ENCODE data around the gene C1RL.

The C1RL gene

DNA sequence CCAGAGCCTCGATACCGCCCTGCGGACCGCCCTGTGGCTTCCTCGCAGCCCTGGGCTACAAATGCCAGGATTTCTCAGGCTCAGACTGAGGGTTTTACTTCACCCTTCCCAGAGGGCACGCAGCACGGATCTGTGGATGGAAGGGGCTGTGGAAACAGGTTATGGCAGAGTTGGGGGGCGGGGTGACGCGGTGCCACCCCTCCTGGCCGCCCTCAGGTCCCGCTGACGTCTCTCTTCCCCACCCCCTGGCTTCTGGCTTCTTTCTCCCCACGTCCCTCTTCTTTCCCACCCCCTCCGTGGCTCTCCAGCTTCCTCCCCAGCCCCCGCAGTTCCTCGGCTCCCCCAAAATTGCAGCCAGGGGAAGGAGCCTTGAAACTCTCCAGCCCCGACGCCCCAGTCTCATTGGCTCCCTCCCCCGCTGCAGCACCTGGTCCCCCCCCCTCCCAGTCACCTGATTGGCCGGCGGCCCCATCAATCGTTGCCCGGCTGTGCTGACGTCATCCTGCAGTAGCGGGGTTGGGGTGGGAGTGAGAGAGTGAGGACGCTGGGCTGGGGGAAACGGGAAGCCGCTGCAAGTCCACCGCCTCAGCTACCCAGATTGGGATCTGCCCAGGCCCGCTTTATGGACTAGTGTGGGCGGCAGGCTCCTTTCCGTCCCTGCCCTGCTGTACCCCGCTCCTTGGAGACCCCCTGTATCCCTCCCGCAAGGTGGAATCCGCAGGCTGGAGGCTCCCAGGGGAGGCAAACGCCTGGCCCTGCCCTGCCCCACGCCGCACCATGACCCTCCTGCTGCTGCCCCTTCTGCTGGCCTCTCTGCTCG lies 21.1 kb upstream of the C1RL start, which contains the start of gene CLSTN3:
Gene CLSTN3, plus strand, starts transcription at position 500 of the 820 bp plus-strand sequence. Its CDS starts 278 bp downstream, at position 778.
- peak; percentile 98 for DNase-seq (ENCODE audit: insufficient read length, low spot score)
- FAIRE-seq, result no peak
- TF ChIP-seq POLR2A (IDR thresholded peaks at IDR 0.05; ENCODE audit: low read depth, low read length), result no peak

DNA sequence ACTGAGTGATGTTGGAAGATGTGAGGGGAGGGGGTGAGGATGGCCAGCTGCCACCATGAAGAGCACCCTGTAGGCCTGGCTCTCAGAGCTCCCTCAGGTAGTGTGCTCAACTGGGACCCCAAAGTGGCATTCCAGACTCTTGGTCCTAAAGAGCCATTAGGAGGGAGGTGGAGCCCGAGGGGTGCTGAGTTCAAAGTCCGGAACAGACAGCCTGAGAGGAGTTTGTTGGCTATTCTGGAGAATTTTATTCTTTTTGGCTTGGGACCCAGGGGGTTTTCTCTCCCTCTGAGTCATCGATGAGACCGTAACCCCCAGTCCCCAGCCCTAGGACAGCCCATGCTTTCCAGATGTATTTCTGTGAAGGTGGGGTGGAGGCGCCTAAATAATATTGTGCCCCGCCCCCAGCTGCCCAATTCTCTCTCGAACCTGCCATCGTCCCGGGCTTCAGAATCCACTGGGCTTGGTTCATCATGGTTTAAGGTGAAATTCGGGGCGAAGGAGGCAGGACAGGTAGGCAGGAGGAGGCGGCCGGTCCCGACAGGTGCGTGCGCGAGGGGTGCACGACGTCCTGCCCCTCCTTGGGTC lies 20.4 kb upstream of the C1RL start:
- TF ChIP-seq POLR2A (IDR thresholded peaks at IDR 0.05; ENCODE audit: low read depth, low read length), result no peak
- DNase-seq (ENCODE audit: insufficient read length, low spot score) (no peak), FAIRE-seq (no peak)

GRCh38 chr12:7128681-7129286 lies 19.8 kb upstream of the C1RL start, which contains the start of gene RBP5:
Gene RBP5, minus strand, starts transcription at chr12:7128889. Its CDS starts 114 bp downstream, at chr12:7128775.
- no peak for DNase-seq (ENCODE audit: insufficient read length, low spot score)
- TF ChIP-seq POLR2A (IDR thresholded peaks at IDR 0.05; ENCODE audit: low read depth, low read length), result no peak
- FAIRE-seq, result no peak

DNA sequence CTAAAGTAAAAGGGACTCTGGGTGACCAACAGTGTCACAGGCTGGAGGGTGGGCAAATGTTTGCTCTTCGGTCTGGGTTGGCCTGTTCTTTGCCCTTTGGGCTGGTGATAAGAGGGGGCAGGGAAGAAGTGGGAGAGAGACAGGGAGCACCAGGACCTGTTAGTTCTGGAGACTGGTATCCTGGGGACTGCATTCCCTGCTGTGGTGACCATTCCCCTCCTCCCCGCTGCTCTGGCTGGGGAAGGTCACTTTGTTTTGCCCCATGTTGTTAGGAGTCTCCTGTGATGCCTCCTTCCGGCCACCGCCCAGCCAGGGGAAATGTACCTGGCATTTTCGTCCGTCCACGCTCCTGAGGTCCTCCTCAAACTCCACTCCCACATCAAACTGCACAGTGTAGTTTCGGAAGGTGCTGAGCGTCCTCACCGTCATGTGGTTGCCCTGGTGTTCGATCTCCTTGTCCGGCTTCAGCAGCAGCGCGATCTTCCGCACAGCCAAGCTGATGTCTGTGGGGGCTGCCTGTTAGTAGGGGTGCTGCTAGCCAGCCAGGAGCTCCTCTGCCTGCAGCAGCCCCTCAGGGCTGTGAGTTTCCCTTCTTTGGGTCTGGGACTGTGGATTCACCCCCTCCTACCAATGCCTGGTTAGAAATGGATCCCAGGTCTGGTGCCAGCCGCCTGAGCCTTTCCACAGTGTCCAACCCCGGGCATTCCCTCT lies 19.1 kb upstream of the C1RL start:
- DNase-seq (ENCODE audit: insufficient read length, low spot score) (no peak), FAIRE-seq (no peak)
- TF ChIP-seq POLR2A (IDR thresholded peaks at IDR 0.05; ENCODE audit: low read depth, low read length), result no peak

DNA sequence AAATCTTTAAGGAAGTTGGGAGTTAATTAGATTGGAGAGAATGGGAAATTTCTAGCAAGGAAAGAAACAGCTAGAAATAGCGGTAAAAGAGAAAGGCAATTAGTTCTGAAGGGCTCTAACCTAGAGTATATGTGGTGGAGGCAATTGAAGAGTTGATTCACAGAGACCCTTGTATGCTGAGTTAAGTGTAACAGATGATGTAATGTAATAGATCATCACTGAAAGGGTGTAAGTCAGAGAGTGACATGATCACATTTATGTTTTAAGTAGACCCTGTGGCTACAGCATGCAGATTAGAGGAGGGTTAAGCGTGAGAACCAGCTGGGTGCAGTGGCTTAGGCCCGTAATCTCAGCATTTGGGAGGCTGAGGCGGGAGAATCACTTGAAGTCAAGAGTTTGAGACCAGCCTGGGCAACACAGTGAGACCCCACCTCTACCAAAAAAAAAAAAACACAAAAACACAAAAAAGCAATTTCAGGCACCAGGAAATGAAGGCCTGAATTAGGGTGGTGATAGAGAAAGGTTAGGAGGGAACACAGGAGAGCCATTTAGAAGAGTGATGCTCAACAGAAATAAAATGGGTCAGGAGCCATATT lies 16.7 kb upstream of the C1RL start:
- no peak for FAIRE-seq
- no peak for DNase-seq (ENCODE audit: insufficient read length, low spot score)
- no peak for TF ChIP-seq POLR2A (IDR thresholded peaks at IDR 0.05; ENCODE audit: low read depth, low read length)

DNA sequence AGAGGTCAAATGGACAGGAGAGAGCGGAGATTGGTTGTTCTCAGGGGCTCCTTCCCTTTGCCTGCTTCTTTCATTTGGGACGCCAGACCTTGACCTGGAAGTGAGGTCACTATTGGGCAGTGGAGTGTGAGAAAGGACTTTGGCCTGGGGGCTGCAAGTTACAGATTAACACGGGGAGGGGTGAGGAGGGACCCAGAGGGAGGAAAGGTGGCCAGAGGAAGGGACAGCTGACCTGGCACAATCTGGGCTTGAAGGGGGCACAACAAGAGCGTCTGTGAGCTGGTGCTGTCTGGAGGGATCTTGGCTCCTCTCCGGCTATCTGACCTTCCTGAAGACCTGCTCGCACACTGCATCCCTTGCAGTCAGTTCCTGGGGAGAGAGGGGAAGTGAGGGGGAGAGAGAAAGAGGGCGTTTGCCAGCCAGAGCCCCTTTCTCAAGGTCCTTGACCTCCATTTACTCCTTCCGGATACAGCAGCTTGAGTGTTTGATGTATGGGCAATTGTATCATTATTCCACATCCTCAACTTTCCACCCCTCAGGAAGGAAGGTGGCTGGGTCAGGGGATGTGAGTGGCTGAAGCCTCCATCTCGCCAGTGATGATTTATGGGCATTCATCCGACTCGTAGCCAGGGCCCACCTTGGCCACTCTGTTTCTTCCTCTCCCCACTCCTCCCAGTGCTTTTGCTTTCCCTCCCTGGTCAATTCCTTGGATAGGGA lies 14.9 kb upstream of the C1RL start:
- no peak for TF ChIP-seq POLR2A (IDR thresholded peaks at IDR 0.05; ENCODE audit: low read depth, low read length)
- DNase-seq (ENCODE audit: insufficient read length, low spot score), result no peak
- FAIRE-seq, result no peak

- TF ChIP-seq POLR2A (IDR thresholded peaks at IDR 0.05; ENCODE audit: low read depth, low read length), result no peak
- DNase-seq (ENCODE audit: insufficient read length, low spot score) (no peak), FAIRE-seq (no peak)
Measured at GRCh38 chr12:7122811-7123769, 14.1 kb upstream of the C1RL start.

- no peak for TF ChIP-seq POLR2A (IDR thresholded peaks at IDR 0.05; ENCODE audit: low read depth, low read length)
- DNase-seq (ENCODE audit: insufficient read length, low spot score) (no peak), FAIRE-seq (no peak)
Measured at GRCh38 chr12:7121324-7121723, 12.3 kb upstream of the C1RL start.

DNA sequence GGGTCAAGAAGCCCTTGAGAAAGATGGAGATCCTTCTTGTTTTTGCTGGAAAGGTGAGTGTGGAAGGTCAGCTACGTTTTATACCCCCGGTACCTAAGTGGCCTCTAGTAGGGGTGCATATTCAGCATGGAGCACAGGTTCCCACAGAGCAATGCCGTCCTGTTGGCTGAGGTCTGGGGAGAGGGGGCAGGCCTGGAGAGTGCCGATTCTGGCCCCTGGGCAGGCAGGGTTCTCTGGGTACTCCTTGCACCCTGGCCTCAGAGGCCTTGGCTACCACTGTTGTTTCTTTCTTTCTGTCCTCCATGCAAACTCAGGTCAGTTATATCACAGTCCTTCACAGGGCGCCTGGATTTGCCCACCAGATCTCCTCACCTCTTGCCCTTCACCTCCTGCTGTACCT lies 11.2 kb upstream of the C1RL start:
- TF ChIP-seq POLR2A (IDR thresholded peaks at IDR 0.05; ENCODE audit: low read depth, low read length), result no peak
- DNase-seq (ENCODE audit: insufficient read length, low spot score) (no peak), FAIRE-seq (no peak)

- FAIRE-seq, result no peak
- no peak for TF ChIP-seq POLR2A (IDR thresholded peaks at IDR 0.05; ENCODE audit: low read depth, low read length)
- no peak for DNase-seq (ENCODE audit: insufficient read length, low spot score)
Measured at GRCh38 chr12:7118881-7119280, 9.9 kb upstream of the C1RL start.

GRCh38 chr12:7117670-7118069 lies 8.7 kb upstream of the C1RL start:
- FAIRE-seq (no peak), DNase-seq (ENCODE audit: insufficient read length, low spot score) (no peak)
- TF ChIP-seq POLR2A (IDR thresholded peaks at IDR 0.05; ENCODE audit: low read depth, low read length), result no peak

- DNase-seq (ENCODE audit: insufficient read length, low spot score) (no peak), FAIRE-seq (no peak)
- TF ChIP-seq POLR2A (IDR thresholded peaks at IDR 0.05; ENCODE audit: low read depth, low read length), result no peak
Measured at GRCh38 chr12:7116916-7117315, 7.9 kb upstream of the C1RL start.

All from H54 (cell line).